Kidney (tissue), 14 donors: ENCODE measurements around the gene PLIN5. TPM values are rescaled to one million over a fixed set of nuclear protein-coding genes. Genes with fewer than 3 reads are reported as not detected.

Experiments used
- DNase-seq, 5 donors: peaks; one replicate each; pipeline ENCODE4 v3.0.0-alpha.2; 2013 to 2020
- FAIRE-seq: peaks from 2 replicates; lab custom pipeline; 2012; peaks lifted over from hg19 to GRCh38; lab: Jason Lieb, UNC
- H3K27ac ChIP-seq, 2 donors: one replicate each; pipeline ENCODE4 v1.7.0; 2013; ENCODE audit warnings: low read depth in 2 of 2, low read length in 2 of 2, inconsistent platforms in 1 of 2
- H3K27me3 ChIP-seq: one replicate; pipeline ENCODE4 v1.7.1; 2013; ENCODE audit warnings: low read length, inconsistent platforms; ENCODE audit not compliant: control insufficient read depth, insufficient read depth
- H3K36me3 ChIP-seq, 3 donors: one replicate each; pipeline versions ENCODE4 v1.7.0 to v1.7.1; 2013; ENCODE audit warnings: low read length in 3 of 3, control low read depth in 1 of 3, inconsistent platforms in 1 of 3; ENCODE audit not compliant: insufficient read depth in 3 of 3, control insufficient read depth in 2 of 3
- H3K4me1 ChIP-seq, 3 donors: one replicate each; pipeline versions ENCODE4 v1.7.0 to v1.7.1; 2013; ENCODE audit warnings: low read length in 3 of 3, inconsistent platforms in 1 of 3, low read depth in 1 of 3; ENCODE audit not compliant: control insufficient read depth in 2 of 3, insufficient read depth in 2 of 3
- H3K4me3 ChIP-seq, 3 donors: one replicate each; pipeline versions ENCODE4 v1.7.0 to v1.8.1; 2013; ENCODE audit warnings: low read length in 3 of 3, control low read depth in 1 of 3, inconsistent platforms in 1 of 3
- H3K9ac ChIP-seq, 3 donors: one replicate each; pipeline versions ENCODE4 v1.7.0 to v1.7.1; 2013; ENCODE audit warnings: low read length in 3 of 3, control low read depth in 1 of 3, inconsistent platforms in 1 of 3
- H3K9me3 ChIP-seq, 3 donors: one replicate each; pipeline versions ENCODE4 v1.7.0 to v1.7.1; 2013; ENCODE audit warnings: low read length in 3 of 3, control low read depth in 1 of 3, inconsistent platforms in 1 of 3; ENCODE audit not compliant: control insufficient read depth in 2 of 3, insufficient read depth in 1 of 3
- CTCF ChIP-seq: IDR thresholded peaks from 3 replicates; pipeline ENCODE4 v1.5.1; 2012; ENCODE audit warnings: mild to moderate bottlenecking, moderate library complexity, borderline replicate concordance; ENCODE audit not compliant: insufficient read depth; ENCODE audit errors: extremely low read depth
- intact Hi-C: fragments of 100-400 bp; cut with DNase I; formaldehyde crosslinking; loops from one replicate; pipeline ENCODE4 v1.11.1; 2022
- polyA plus RNA-seq: library from polyadenylated mRNA; stranded (reverse); fragments of 350-450 nt; fragmentation: Illumina TruSeq; extraction: RNeasy Lipid Tissue Mini Kit (QIAGEN cat#74804); gene quantifications from one replicate; pipeline ENCODE4 v1.2.3, GENCODE V29; 2014; ENCODE audit warnings: low read depth, low replicate concordance; ENCODE audit not compliant: insufficient read depth
- total RNA-seq: library from RNA; stranded (reverse); fragmentation: NEBNext Ultra II Directional; extraction: Animal tissue kit (Norgen Biotek cat#: 25700); gene quantifications from one replicate; pipeline ENCODE4 v1.2.1, GENCODE V29; 2021
- donor health status: control.
- donor health status: control.
- donor health status: control.
- donor health status: control.
- donor health status: control.
- donor health status: DM: yes; HTN: yes; CAD: no.
- donor health status: Normal renal cell carcinoma (clear cell type).

PLIN5 gene
- total and polyA plus RNA-seq, 2 donors from 2014 or later = 21.2 to 30.7 TPM

- DNase-seq (no peak), FAIRE-seq (no peak)
- intact Hi-C loops = no loop called here
- no peaks in the 10 kb centered on the region for H3K9me3 ChIP-seq
- no peaks in the 10 kb centered on the region for H3K27me3 ChIP-seq
- H3K36me3 ChIP-seq = no peaks in the 10 kb centered on the region
- no peak overlapping the region for H3K9ac ChIP-seq
- H3K27ac ChIP-seq = no peak overlapping the region
- H3K4me3 ChIP-seq = no peak overlapping the region
- peaks cover 0 to 7% (median 0%) of the 10 kb centered on the region in 3 donors for H3K4me1 ChIP-seq
- no peak for TF ChIP-seq CTCF
Observed at GRCh38 chr19:4519521-4520277, 15.3 kb downstream of the PLIN5 start.

GRCh38 chr19:4519172-4519496, 15.9 kb downstream of the PLIN5 start:
- no peak overlapping the region for H3K27ac ChIP-seq
- intact Hi-C loops = no loop called here
- H3K9ac ChIP-seq = no peak overlapping the region
- FAIRE-seq = no peak
- no peaks in the 10 kb centered on the region for H3K27me3 ChIP-seq
- H3K4me3 ChIP-seq = no peak overlapping the region
- H3K9me3 ChIP-seq = no peaks in the 10 kb centered on the region
- peaks cover 0 to 7% (median 0%) of the 10 kb centered on the region in 3 donors for H3K4me1 ChIP-seq
- DNase-seq = no peak
- no peaks in the 10 kb centered on the region for H3K36me3 ChIP-seq
- no peak for TF ChIP-seq CTCF

DNA sequence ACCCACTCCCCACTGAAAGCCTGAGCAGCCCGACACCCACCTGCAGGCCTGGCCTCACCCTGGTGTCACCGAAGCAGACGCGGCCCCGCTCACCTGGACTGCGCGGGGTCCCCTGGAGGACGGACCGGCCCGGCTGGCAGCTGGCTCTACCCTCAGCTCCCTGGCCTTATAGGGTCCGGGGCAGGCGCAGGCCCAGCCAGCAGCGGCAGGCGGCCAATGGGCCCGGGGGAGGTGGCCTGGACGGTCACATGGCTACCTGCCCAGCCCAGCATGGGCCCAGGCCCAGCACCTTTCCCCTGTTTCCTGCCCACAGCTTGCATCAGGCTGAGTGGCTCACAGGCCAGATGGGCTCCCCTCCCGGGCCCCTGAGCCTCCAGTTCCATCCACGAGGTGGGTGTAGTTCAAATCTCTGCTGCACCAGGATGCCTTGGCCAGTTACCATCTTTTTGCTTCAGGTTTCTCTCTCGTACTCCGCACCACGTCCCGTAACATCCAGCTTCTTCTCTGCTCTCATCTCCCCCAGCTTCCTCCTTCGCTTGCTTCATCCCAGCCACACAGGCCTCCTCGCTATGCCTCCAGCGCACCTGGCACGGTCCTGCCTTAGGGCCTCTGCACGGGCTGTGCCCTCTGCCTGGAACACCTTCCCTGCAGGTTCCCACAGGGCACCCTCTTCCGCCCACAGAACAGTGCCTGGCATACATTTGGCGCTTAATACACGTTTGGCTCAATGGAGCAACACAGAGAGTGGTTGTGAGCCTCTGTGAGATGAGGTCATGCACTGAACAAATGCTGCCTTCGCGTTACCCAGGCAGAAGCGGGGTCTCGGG, 16.5 kb downstream of the PLIN5 start, which contains the start of gene PLIN4:
Gene PLIN4, minus strand, starts transcription at position 142 of the 827 bp plus-strand sequence. CDS start 214 bp downstream, outside the sequence.
- Histone ChIP-seq H3K9me3 (no peaks in the 10 kb centered on the region), H3K36me3 (no peaks in the 10 kb centered on the region), H3K4me3 (no peak within 1 kb of the TSS), H3K27me3 (no peaks in the 10 kb centered on the region), H3K9ac (no peak within 1 kb of the TSS), H3K27ac (no peak within 1 kb of the TSS), H3K4me1 (peaks cover 0 to 7% (median 0%) of the 10 kb centered on the region in 3 donors)
- intact Hi-C loops = no loop called here
- no peak for TF ChIP-seq CTCF
- FAIRE-seq (no peak), DNase-seq (no peak)
